Left hindlimb (tissue), 1 donor: ENCODE data around the gene PLEKHA4.
A peak's percentile ranks its signal among the peaks of the same experiment; 100 is the strongest.
"Not testable (repeated sequence)": the region's sequence is repeated elsewhere in the genome, so short reads cannot be mapped to it uniquely, and the experiment has no call there.

ENCODE experiments used
- DNase-seq: peaks from one replicate; pipeline ENCODE4 v3.0.0-alpha.2; 2018

Gene PLEKHA4

DNA sequence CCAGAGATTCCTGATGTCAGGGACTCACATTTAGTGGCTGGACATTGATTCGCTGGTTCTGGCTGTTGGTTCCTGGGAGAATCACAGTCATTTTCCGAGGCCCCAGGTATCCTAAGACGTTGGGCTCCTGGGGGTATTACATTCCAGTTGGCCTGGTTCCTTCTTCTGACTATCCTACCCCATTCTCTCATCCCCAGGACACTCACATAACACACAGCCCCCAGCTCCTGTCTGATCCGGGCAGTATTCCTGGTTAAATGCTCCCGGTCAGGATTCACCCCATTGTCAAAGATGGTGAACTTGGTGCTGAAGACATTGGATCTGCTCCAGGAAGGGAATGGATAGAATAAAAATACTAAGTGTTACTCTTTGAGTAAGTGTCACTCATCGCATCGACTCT is 15.3 kb upstream of the PLEKHA4 start:
- DNase-seq = no peak

GRCh38 chr19:48881741-48882657 is 13.6 kb upstream of the PLEKHA4 start:
- peak; percentile 27 for DNase-seq

DNA sequence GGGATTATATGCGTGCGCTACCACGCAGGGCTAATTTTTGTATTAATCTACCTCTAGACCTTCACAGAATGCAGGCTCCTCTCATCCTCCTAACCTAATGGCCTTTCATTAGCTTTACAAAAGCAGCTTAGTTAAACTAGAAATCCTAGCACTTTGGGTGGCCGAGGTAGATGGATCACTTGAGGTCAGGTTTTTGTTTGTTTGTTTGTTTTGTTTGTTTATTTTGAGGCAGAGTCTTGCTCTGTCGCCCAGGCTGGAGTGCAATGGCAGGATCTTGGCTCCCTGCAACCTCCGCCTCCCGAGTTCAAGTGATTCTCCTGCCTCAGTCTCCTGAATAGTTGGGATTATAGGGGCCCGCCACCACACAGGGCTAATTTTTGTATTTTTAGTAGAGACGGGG is 11.3 kb upstream of the PLEKHA4 start:
- DNase-seq = not testable (repeated sequence)

DNA sequence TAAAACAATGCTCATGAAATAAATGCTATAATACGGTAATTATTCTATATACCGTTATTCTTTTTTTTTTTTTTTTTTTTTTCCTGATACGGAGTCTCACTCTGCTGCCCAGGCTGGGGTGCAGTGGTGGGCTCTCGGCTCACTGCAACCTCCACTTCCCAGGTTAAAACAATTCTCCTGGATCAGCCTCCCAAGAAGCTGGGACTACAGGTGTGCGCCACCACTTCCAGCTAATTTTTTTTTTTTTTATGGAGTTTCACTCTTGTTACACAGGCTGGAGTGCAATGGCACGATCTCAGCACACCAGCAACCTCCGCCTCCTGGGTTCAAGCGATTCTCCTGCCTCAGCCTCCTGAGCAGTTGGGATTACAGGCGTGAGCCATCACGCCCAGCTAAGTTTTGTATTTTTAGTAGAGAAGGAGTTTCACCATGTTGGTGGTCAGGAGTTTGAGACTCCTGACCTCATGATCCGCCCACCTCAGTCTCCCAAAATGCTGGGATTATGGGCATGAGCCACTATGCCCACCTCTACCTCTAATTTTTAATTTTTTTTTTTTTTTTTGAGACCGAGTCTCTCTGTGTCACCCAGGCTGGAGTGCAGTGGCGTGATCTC is 10.7 kb upstream of the PLEKHA4 start:
- peak; percentile 18 for DNase-seq

GRCh38 chr19:48878196-48879024 is 10.0 kb upstream of the PLEKHA4 start:
- peak; percentile 23 for DNase-seq

- DNase-seq = no peak
These were observed 9.4 kb upstream of the PLEKHA4 start for GRCh38 chr19:48877855-48878195.

- not testable (repeated sequence) for DNase-seq
These were observed 7.9 kb upstream of the PLEKHA4 start for GRCh38 chr19:48876043-48876981.

GRCh38 chr19:48874303-48875135 is 6.1 kb upstream of the PLEKHA4 start:
- peak; percentile 40 for DNase-seq

GRCh38 chr19:48873476-48874302 is 5.3 kb upstream of the PLEKHA4 start:
- peak; percentile 20 for DNase-seq

DNA sequence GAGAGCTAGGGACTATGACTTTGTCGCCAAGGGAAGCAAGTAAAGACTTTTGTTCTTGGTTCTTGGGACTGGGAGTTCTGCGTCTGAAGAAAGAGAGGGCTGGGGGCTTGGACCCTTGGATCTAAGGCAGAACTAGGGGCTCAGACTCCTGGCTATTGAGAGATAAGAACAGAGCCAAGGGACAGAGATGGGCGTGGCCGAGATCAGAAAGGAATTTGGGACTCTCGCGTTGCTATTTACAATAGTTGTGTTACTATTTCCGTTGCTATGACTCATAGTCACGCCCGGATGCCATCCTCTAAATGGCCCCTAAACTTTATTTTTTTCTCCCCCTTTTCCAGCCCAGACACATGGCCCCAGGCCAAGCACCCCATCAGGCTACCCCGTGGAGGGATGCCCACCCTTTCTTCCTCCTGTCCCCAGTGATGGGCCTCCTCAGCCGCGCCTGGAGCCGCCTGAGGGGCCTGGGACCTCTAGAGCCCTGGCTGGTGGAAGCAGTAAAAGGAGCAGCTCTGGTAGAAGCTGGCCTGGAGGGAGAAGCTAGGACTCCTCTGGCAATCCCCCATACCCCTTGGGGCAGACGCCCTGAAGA is 4.6 kb upstream of the PLEKHA4 start:
- peak; percentile 86 for DNase-seq

- peak; percentile 99 for DNase-seq
These were observed 3.9 kb upstream of the PLEKHA4 start, which contains the start of gene PPP1R15A for GRCh38 chr19:48872182-48872883. Gene PPP1R15A, plus strand, starts transcription at chr19:48872421. Its CDS starts 813 bp downstream, at chr19:48873234.

DNA sequence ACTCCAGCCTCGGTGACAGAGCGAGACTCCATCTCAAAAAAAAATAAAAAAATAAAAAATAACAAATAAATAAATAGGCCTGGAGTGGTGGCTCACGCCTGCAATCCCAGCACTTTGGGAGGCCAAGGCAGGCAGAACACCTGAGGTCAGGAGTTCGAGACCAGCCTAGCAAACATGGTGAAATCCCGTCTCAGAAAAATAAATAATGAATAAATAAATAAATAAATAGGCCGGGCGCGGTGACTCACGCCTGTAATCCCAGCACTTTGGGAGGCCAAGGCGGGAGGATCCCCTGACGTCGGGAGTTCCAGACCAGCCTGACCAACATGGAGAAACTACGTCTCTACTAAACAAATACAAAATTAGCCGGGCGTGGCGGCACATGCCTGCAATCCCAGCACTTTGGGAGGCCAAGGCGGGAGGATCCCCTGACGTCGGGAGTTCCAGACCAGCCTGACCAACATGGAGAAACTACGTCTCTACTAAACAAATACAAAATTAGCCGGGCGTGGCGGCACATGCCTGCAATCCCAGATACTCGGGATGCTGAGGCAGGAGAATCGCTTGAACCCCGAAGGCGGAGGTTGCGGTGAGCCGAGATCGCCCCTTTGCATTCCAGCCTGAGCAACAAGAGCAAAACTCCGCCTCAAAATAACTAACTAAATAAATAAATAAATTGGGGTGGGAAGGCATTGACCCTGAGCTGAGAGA is 3.2 kb upstream of the PLEKHA4 start:
- not testable (repeated sequence) for DNase-seq

DNA sequence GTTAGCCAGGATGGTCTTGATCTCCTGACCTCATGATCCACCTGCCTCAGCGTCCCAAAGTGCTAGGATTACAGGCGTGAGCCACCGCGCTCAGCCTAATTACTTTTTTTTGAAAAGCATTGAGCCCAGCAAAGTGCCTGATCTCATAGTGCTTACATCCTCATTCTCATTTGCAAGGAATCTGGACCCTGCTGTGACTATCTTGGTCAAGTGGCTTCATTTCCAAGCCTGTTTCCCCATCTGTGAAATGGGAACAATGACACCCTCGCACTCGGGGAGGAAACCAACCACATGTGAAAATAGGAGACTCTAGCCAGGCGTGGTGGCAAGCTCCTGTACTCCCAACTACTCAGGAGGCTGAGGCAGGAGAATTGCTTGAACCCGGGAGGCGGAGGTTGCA is 1.6 kb upstream of the PLEKHA4 start:
- DNase-seq = no peak

- no peak for DNase-seq
These were observed 687 bp downstream of the PLEKHA4 start for GRCh38 chr19:48867746-48868113.

DNA sequence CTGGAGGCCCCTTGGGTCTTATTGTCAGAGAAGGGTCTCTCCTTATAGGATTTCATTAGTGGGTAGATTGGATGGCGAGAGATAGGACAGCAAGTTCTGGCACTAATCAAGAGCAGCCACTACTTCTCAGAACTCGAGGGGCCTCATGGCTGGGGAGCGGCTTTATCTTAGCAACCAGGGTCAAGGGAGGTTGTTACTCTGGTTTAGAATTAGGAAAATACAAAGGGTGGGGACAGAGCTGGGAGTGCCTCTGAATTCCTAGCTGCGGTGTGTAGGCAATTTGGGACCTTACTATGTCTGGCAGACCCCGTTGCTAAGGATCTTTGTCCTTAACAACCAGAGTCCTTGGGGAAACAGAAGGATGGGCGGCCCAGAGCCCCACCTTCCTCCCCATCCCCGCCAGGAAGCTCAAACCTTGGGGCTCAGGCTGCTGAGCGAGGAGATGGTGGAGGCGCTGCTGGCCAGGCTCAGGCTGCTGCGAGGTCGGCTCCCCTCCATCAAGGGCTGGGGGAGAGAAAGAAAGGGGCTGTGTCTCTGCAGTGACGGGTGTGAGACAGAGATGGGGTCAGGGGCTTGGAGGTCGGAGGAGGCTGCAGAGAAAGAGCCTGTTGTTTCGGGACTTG is 1.2 kb downstream of the PLEKHA4 start:
- peak; percentile 75 for DNase-seq

DNA sequence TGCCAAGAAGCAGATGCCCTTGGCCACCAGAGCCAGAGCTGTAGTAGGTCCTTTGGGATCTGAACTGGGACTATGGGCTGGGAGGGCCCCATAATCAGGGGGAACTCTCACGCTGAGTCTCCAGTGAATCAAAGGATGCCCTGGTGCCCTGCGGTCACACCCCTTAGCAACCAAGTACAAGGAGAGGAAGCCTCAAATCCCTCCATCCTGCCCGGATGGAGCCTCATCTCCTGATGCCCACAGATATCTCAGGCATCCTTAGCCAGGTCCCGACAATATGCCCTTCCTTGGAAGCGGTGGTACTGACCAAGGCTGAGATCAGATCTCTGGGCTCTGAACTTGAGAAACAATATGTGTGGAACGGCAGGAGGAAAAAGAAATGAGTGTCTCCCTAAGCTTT is 1.7 kb downstream of the PLEKHA4 start:
- DNase-seq = no peak

- DNase-seq = no peak
These were observed 5.6 kb downstream of the PLEKHA4 start for GRCh38 chr19:48862827-48863226.

DNA sequence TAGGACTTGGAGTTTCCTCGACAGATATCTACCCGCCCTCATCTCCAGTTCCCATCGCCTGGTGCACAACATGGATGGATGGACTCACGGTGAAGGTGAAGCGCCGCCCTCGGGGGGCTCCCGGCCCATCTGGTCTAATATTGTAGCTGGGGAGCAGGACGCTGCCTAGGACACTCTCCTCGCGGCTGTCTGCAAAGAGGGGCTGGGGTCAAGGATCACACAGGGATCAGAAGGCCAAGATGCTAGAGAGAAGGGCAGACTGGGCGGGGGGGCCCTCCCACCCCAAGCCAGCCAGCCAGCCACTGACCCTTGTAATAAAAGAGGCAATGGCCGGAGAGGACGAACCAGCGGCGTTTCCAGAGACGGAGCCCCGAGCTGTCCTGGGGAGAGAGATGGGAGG is 7.1 kb downstream of the PLEKHA4 start:
- peak; percentile 23 for DNase-seq
